GM12872 (cell line): ENCODE measurements around the gene PPP6C.

Source experiments
- CTCF ChIP-seq: IDR thresholded peaks from 3 replicates; pipeline ENCODE4 v1.5.1; 2011; ENCODE audit warnings: low read depth, mild to moderate bottlenecking, low read length, moderate library complexity; ENCODE audit not compliant: insufficient read depth

PPP6C gene

DNA sequence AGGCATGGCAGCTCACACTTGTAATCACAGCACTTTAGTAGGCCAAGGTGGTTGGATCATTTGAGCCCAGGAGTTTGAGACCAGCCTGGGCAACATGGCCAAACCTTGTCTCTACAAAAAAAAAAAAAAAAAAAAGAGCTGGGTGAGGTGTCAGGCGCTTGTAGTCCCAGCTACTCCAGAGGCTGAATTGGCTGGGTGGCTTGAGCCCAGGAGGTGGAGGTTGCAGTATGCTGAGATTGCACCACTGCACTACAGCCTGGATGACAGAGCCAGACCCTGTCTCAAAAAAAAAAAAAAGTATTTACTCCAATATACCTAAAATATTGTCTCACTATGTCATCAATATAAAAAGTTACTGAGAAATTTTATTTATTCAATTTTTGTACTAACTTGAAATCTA lies 49.0 kb downstream of the PPP6C start:
- no peak for TF ChIP-seq CTCF

DNA sequence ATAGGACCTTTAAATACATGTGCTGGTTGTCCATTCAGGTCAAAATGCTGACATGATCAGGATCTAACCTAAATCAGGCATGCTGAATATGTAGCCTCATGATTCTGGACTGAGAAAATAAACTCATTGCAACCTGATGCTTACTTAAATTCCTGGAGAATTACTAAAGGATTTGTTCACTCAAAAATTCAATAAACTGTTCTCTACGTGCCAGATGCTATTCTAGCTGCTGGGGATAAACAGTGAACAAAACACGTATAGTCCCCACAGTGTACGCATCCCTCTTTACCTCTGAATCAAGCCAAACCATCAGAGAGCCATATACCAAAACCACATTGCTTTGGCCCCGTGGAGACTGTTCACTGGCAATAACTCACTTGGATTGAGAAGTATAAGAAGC lies 52.4 kb downstream of the PPP6C start:
- TF ChIP-seq CTCF, result no peak

- TF ChIP-seq CTCF, result no peak
Observed at GRCh38 chr9:125134976-125135375, 54.6 kb downstream of the PPP6C start.

- no peak for TF ChIP-seq CTCF
Observed at GRCh38 chr9:125133403-125134329, 55.9 kb downstream of the PPP6C start.

- TF ChIP-seq CTCF, result no peak
Observed at GRCh38 chr9:125131778-125132177, 57.8 kb downstream of the PPP6C start.

DNA sequence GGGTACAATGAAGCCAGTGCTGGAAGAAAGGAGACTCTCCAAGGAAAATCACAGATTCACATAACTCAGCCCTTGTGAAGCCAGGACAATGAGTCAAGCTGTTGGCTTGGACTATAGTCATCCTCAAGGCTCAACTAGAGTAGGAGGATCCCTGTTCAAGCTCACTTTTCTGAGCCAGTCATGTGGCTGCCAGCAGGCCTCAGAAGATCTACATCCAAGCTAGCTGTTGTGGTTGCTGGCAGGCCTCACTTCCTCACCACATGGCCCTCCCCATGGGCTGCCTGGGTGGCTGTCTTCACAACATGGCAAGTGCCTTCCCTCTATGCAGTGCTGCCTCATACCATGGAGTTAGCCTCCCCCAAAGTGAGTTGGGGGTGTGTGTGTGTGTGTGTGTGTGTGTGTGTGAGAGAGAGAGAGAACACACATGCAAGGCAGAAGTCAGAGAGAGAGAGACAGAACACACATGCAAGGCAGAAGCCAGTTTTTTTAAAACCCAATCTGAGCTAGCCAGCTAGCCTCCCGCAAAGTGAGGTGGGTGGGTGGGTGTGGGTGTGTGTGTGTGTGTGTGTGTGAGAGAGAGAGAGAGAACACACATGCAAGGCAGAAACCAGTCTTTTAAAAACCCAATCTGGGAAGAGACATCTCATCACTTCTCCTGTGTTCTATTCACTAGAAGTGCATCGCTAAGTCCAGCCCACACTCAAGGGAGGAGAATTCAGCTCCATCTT lies 63.4 kb downstream of the PPP6C start:
- no peak for TF ChIP-seq CTCF

- no peak for TF ChIP-seq CTCF
Observed at GRCh38 chr9:125125523-125125922, 64.1 kb downstream of the PPP6C start.
